Vagina (tissue), 1 donor: ENCODE results near the gene SLC9A2. TPM values are rescaled to one million over a fixed set of nuclear protein-coding genes. Genes with fewer than 3 reads are reported as not detected.

ENCODE experiments used
- total RNA-seq: library from RNA; depleted of rRNA; stranded (reverse); fragments of >200 nt; gene quantifications from one replicate; pipeline ENCODE4 v1.2.3, GENCODE V29; 2016

The SLC9A2 gene
- total RNA-seq, 1 donor from 2014 or later, result not detected

Other genes with a start within 250 kb of the SLC9A2 start
- 5.9 TPM for gene IL18RAP, start 196.4 kb upstream of the SLC9A2 start, total RNA-seq
- not detected for gene SLC9A4, start 146.3 kb upstream of the SLC9A2 start, total RNA-seq
- 2.2 TPM for gene TMEM182, start 142.5 kb downstream of the SLC9A2 start, total RNA-seq